OCI-LY1 (cell line): ENCODE measurements around the gene COPS7A.

Source experiments
- EZH2 ChIP-seq: fragments of 200-600 bp; sonication (generic), shearing (Covaris generic); IDR thresholded peaks from 2 replicates; pipeline ENCODE4 v1.8.0; 2017; ENCODE audit warnings: borderline replicate concordance, mixed run types, mild to moderate bottlenecking, antibody characterized with exemption, low read length, moderate library complexity, mixed read lengths
- TF ChIP-seq, protein P1 (sequence below): fragments of 200-600 bp; sonication (generic), shearing (Covaris generic); IDR thresholded peaks from 2 replicates; pipeline ENCODE4 v1.5.1; 2017; ENCODE audit warnings: mild to moderate bottlenecking, antibody characterized with exemption, low read length, moderate library complexity, mixed read lengths

- TF ChIP-seq, protein P1, sequence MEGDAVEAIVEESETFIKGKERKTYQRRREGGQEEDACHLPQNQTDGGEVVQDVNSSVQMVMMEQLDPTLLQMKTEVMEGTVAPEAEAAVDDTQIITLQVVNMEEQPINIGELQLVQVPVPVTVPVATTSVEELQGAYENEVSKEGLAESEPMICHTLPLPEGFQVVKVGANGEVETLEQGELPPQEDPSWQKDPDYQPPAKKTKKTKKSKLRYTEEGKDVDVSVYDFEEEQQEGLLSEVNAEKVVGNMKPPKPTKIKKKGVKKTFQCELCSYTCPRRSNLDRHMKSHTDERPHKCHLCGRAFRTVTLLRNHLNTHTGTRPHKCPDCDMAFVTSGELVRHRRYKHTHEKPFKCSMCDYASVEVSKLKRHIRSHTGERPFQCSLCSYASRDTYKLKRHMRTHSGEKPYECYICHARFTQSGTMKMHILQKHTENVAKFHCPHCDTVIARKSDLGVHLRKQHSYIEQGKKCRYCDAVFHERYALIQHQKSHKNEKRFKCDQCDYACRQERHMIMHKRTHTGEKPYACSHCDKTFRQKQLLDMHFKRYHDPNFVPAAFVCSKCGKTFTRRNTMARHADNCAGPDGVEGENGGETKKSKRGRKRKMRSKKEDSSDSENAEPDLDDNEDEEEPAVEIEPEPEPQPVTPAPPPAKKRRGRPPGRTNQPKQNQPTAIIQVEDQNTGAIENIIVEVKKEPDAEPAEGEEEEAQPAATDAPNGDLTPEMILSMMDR, result no peak
- TF ChIP-seq EZH2, result no peak
These were observed 1.5 kb downstream of the COPS7A start for GRCh38 chr12:6725350-6725749.
